H1 (cell line): ENCODE results near the gene RRBP1. TPM values are rescaled to one million over a fixed set of nuclear protein-coding genes. Genes with fewer than 3 reads are reported as not detected.
A peak's percentile ranks its signal among the peaks of the same experiment; 100 is the strongest.

Source experiments
- CTCF ChIA-PET: fragments of 300-600 bp; sonication (Branson Sonifier 250); formaldehyde crosslinking; loops from one replicate; lab custom pipeline; 2021; ENCODE audit not compliant: partially characterized antibody; lab: Charles Lee
- POLR2A ChIA-PET: fragments of 300-600 bp; sonication (Branson Sonifier 250); formaldehyde crosslinking; loops from one replicate; lab custom pipeline; 2021; ENCODE audit warnings: inconsistent platforms; ENCODE audit not compliant: partially characterized antibody; lab: Charles Lee
- DNase-seq, 2 experiments: peaks; one replicate each; pipeline versions ENCODE4 v3.0.0 to v3.0.0-alpha.2; 2010 to 2022; ENCODE audit warnings: low spot score in 2 of 2, low read depth in 1 of 2, mixed read lengths in 1 of 2
- FAIRE-seq: peaks from 2 replicates; lab custom pipeline; 2011; peaks lifted over from hg19 to GRCh38; lab: Jason Lieb, UNC
- H2AFZ ChIP-seq: 2 replicates; pipeline ENCODE4 v1.8.1; 2012; ENCODE audit warnings: low read length, inconsistent platforms
- H2AK5ac ChIP-seq: 2 replicates; pipeline ENCODE4 v1.6.1; 2013; ENCODE audit warnings: low read depth, low read length
- H2BK120ac ChIP-seq: replicated peaks from 2 replicates; pipeline ENCODE3; 2013; ENCODE audit warnings: low read depth, low read length, inconsistent platforms
- H2BK12ac ChIP-seq: 2 replicates; pipeline ENCODE4 v1.6.1; 2013; ENCODE audit warnings: low read depth, low read length
- H2BK15ac ChIP-seq: 2 replicates; pipeline ENCODE4 v1.6.1; 2013; ENCODE audit warnings: low read length
- H2BK20ac ChIP-seq: 2 replicates; pipeline ENCODE4 v1.6.1; 2013; ENCODE audit warnings: low read length
- H2BK5ac ChIP-seq: 2 replicates; pipeline ENCODE4 v1.6.1; 2013; ENCODE audit warnings: low read depth, low read length
- H3K14ac ChIP-seq: 2 replicates; pipeline ENCODE4 v1.6.1; 2013; ENCODE audit warnings: inconsistent platforms; ENCODE audit not compliant: insufficient read length
- H3K18ac ChIP-seq: 2 replicates; pipeline ENCODE4 v1.6.1; 2013; ENCODE audit warnings: low read length; ENCODE audit errors: extremely low read depth
- H3K23ac ChIP-seq: 2 replicates; pipeline ENCODE4 v1.6.1; 2013; ENCODE audit warnings: inconsistent platforms; ENCODE audit not compliant: insufficient read length
- H3K23me2 ChIP-seq: 2 replicates; pipeline ENCODE4 v1.6.1; 2013; ENCODE audit warnings: low read depth, low read length
- H3K27ac ChIP-seq: 2 replicates; pipeline ENCODE4 v1.6.1; 2011; ENCODE audit warnings: low read depth, low read length, inconsistent platforms
- H3K27me3 ChIP-seq, 4 experiments: replicated peaks in 1 of 4; 1 replicate in 1 of 4; 2 replicates in 3 of 4; pipeline versions ENCODE4 v1.6.1 to v1.8.1; 2011 to 2013; ENCODE audit warnings: low read length in 3 of 4, mild to moderate bottlenecking in 3 of 4, inconsistent platforms in 2 of 4, mixed read lengths in 2 of 4, moderate library complexity in 1 of 4; ENCODE audit not compliant: control insufficient read depth in 3 of 4, insufficient read depth in 3 of 4; ENCODE audit errors: extremely low read depth in 1 of 4
- H3K36me3 ChIP-seq, 4 experiments: 2 replicates each; pipeline versions ENCODE4 v1.6.1 to v1.8.1; 2011 to 2013; ENCODE audit warnings: mild to moderate bottlenecking in 4 of 4, low read length in 3 of 4, moderate library complexity in 2 of 4, control low read depth in 1 of 4, inconsistent platforms in 1 of 4; ENCODE audit not compliant: insufficient read depth in 4 of 4, control insufficient read depth in 2 of 4
- H3K4ac ChIP-seq: replicated peaks from 2 replicates; pipeline ENCODE3; 2013; ENCODE audit warnings: low read length, low read depth, mixed read lengths, inconsistent platforms; ENCODE audit not compliant: insufficient read length
- H3K4me1 ChIP-seq, 4 experiments: replicated peaks in 1 of 4; 1 replicate in 1 of 4; 2 replicates in 3 of 4; pipeline versions ENCODE4 v1.6.1 to v1.8.1; 2011 to 2013; ENCODE audit warnings: low read length in 3 of 4, inconsistent platforms in 2 of 4, mixed read lengths in 1 of 4; ENCODE audit not compliant: insufficient read depth in 4 of 4, control insufficient read depth in 3 of 4
- H3K4me2 ChIP-seq, 2 experiments: 2 replicates each; pipeline versions ENCODE4 v1.6.1 to v1.8.1; 2011 to 2013; ENCODE audit warnings: low read depth in 2 of 2, low read length in 2 of 2, control low read depth in 1 of 2, inconsistent platforms in 1 of 2, mild to moderate bottlenecking in 1 of 2; ENCODE audit not compliant: insufficient read depth in 1 of 2
- H3K4me3 ChIP-seq, 4 experiments: fragments of 200-600, 300-600 bp in 1 of 4; sonication (generic), shearing (Covaris generic), sonication (Bioruptor Twin) in 1 of 4; 2 replicates each; pipeline versions ENCODE4 v1.5.1 to v1.8.1; 2011 to 2016; ENCODE audit warnings: low read length in 4 of 4, low read depth in 3 of 4, control low read depth in 2 of 4, inconsistent platforms in 2 of 4, mild to moderate bottlenecking in 2 of 4, mixed read lengths in 1 of 4, moderate library complexity in 1 of 4; ENCODE audit not compliant: insufficient read depth in 2 of 4; ENCODE audit errors: extremely low read depth in 1 of 4
- H3K56ac ChIP-seq: replicated peaks from 2 replicates; pipeline ENCODE3; 2013; ENCODE audit warnings: low read depth, mild to moderate bottlenecking, mixed read lengths, low read length, inconsistent platforms; ENCODE audit not compliant: insufficient read length
- H3K79me1 ChIP-seq: 2 replicates; pipeline ENCODE4 v1.6.1; 2013; ENCODE audit warnings: low read depth, low read length, control low read depth
- H3K79me2 ChIP-seq, 2 experiments: 2 replicates each; pipeline versions ENCODE4 v1.6.1 to v1.8.1; 2012 to 2013; ENCODE audit warnings: low read length in 2 of 2, mild to moderate bottlenecking in 2 of 2, inconsistent platforms in 1 of 2; ENCODE audit not compliant: insufficient read depth in 2 of 2, control insufficient read depth in 1 of 2
- H3K9ac ChIP-seq, 4 experiments: replicated peaks in 1 of 4; 1 replicate in 1 of 4; 2 replicates in 3 of 4; pipeline versions ENCODE4 v1.6.1 to v1.8.1; 2011 to 2013; ENCODE audit warnings: low read depth in 3 of 4, low read length in 3 of 4, control low read depth in 2 of 4, mild to moderate bottlenecking in 2 of 4, moderate library complexity in 2 of 4, inconsistent platforms in 1 of 4; ENCODE audit errors: extremely low read depth in 1 of 4
- H3K9me3 ChIP-seq, 2 experiments: 2 replicates each; pipeline versions ENCODE4 v1.6.1 to v1.8.1; 2012 to 2013; ENCODE audit warnings: mild to moderate bottlenecking in 2 of 2, moderate library complexity in 2 of 2, control low read depth in 1 of 2, inconsistent platforms in 1 of 2, low read depth in 1 of 2, low read length in 1 of 2, mixed read lengths in 1 of 2; ENCODE audit not compliant: insufficient read depth in 2 of 2
- H4K20me1 ChIP-seq, 2 experiments: replicated peaks in 1 of 2; 2 replicates each; pipeline versions ENCODE3 to v1.8.1; 2011 to 2013; ENCODE audit warnings: inconsistent platforms in 2 of 2, low read length in 2 of 2, mild to moderate bottlenecking in 1 of 2; ENCODE audit not compliant: insufficient read depth in 2 of 2, control insufficient read depth in 1 of 2
- H4K5ac ChIP-seq: 2 replicates; pipeline ENCODE4 v1.6.1; 2013; ENCODE audit warnings: low read length, low read depth, mixed read lengths, inconsistent platforms; ENCODE audit not compliant: insufficient read length
- H4K8ac ChIP-seq: 2 replicates; pipeline ENCODE4 v1.8.0; 2013; ENCODE audit warnings: mild to moderate bottlenecking, moderate library complexity, low read length, inconsistent platforms; ENCODE audit not compliant: insufficient read depth; ENCODE audit errors: extremely low read depth
- H4K91ac ChIP-seq: replicated peaks from 2 replicates; pipeline ENCODE3; 2013; ENCODE audit warnings: low read length, mixed read lengths, inconsistent platforms; ENCODE audit not compliant: insufficient read length
- CHD1 ChIP-seq: IDR thresholded peaks from 2 replicates; pipeline ENCODE4 v1.6.1; 2012; ENCODE audit warnings: low read depth, low read length, improper control_type of control experiment
- FOSL1 ChIP-seq: IDR thresholded peaks from 2 replicates; pipeline ENCODE4 v1.6.1; 2011; ENCODE audit warnings: mild to moderate bottlenecking, low read depth, low read length, moderate library complexity; ENCODE audit not compliant: insufficient read depth
- GABPA ChIP-seq: IDR thresholded peaks from 2 replicates; pipeline ENCODE4 v1.6.1; 2011; ENCODE audit warnings: mild to moderate bottlenecking, low read length, moderate library complexity, borderline replicate concordance; ENCODE audit not compliant: insufficient read depth
- KDM1A ChIP-seq: fragments of 200-600, 300-600 bp; sonication (generic); IDR thresholded peaks from 2 replicates; pipeline ENCODE4 v1.7.1; 2016; ENCODE audit warnings: mild to moderate bottlenecking, low read length, borderline replicate concordance
- PHF8 ChIP-seq: fragments of 200-600 bp; sonication (generic); conservative IDR thresholded peaks from 2 replicates; pipeline ENCODE4 v1.7.1; 2012; ENCODE audit warnings: low read depth, mild to moderate bottlenecking, inconsistent platforms, low read length, moderate library complexity
- POLR2AphosphoS5 ChIP-seq: IDR thresholded peaks from 2 replicates; pipeline ENCODE4 v1.6.1; 2011; ENCODE audit warnings: low read depth, low read length
- POU5F1 ChIP-seq: IDR thresholded peaks from 2 replicates; pipeline ENCODE4 v1.6.1; 2011; ENCODE audit warnings: low read depth, mild to moderate bottlenecking, low read length, moderate library complexity
- RNF2 ChIP-seq: fragments of 200-900, 300-1000 bp; sonication (generic); IDR thresholded peaks from 2 replicates; pipeline ENCODE4 v1.7.1; 2016; ENCODE audit warnings: borderline replicate concordance, low read depth, mild to moderate bottlenecking, antibody characterized with exemption, low read length; ENCODE audit not compliant: poor library complexity, severe bottlenecking; ENCODE audit errors: missing control alignments
- SIN3A ChIP-seq, 2 experiments: IDR thresholded peaks in 1 of 2; conservative IDR thresholded peaks in 1 of 2; 2 replicates each; pipeline ENCODE4 v1.6.1; 2011 to 2012; ENCODE audit warnings: low read length in 2 of 2, improper control_type of control experiment in 1 of 2, low read depth in 1 of 2, mild to moderate bottlenecking in 1 of 2
- SIX5 ChIP-seq: IDR thresholded peaks from 2 replicates; pipeline ENCODE4 v1.6.1; 2011; ENCODE audit warnings: mild to moderate bottlenecking, low read depth, low read length
- TBP ChIP-seq: IDR thresholded peaks from 2 replicates; pipeline ENCODE4 v1.6.1; 2011; ENCODE audit warnings: low read depth, low read length, improper control_type of control experiment
- WGBS, 2 experiments: shearing (Covaris generic) in 1 of 2; methylation state at CpG; one replicate each; pipeline versions ENCODE4 v1.1.6 to v1.1.7; 2013 to 2015; ENCODE audit warnings: low lambda C conversion rate in 2 of 2, mixed read lengths in 2 of 2, inconsistent platforms in 1 of 2, low coverage in 1 of 2, missing lambda C conversion rate in 1 of 2; ENCODE audit not compliant: insufficient replicate concordance in 2 of 2, insufficient coverage in 1 of 2, insufficient read length in 1 of 2; ENCODE audit errors: extremely low coverage in 1 of 2, missing lambda C conversion rate in 1 of 2; 5-methylcytosine and 5-hydroxymethylcytosine counted together
- polyA plus RNA-seq, 7 experiments: library from polyadenylated mRNA; depleted of rRNA in 3 of 7; stranded (reverse) in 5 of 7; unstranded in 2 of 7; fragments of >200 nt in 5 of 7; fragments of 200-250 nt in 2 of 7; gene quantifications; 1 replicate in 5 of 7; 2 replicates in 1 of 7; 4 replicates in 1 of 7; pipeline versions ENCODE4 v1.2.1 to v1.2.3, GENCODE V29; 2011 to 2013; ENCODE audit warnings: missing spikeins in 2 of 7, mixed read lengths in 2 of 7
- total RNA-seq: library from RNA; stranded (reverse); fragmentation: NEBNext Ultra II Directional; extraction: Animal tissue kit (Norgen Biotek cat#: 25700); gene quantifications from 2 replicates; pipeline ENCODE4 v1.2.1, GENCODE V29; 2021

Gene RRBP1
- total and polyA plus RNA-seq, 2 of the 8 experiments (the other 6 are each of a cell fraction or from before 2014, with no cell fraction given), result 15.9 to 157 TPM

DNA sequence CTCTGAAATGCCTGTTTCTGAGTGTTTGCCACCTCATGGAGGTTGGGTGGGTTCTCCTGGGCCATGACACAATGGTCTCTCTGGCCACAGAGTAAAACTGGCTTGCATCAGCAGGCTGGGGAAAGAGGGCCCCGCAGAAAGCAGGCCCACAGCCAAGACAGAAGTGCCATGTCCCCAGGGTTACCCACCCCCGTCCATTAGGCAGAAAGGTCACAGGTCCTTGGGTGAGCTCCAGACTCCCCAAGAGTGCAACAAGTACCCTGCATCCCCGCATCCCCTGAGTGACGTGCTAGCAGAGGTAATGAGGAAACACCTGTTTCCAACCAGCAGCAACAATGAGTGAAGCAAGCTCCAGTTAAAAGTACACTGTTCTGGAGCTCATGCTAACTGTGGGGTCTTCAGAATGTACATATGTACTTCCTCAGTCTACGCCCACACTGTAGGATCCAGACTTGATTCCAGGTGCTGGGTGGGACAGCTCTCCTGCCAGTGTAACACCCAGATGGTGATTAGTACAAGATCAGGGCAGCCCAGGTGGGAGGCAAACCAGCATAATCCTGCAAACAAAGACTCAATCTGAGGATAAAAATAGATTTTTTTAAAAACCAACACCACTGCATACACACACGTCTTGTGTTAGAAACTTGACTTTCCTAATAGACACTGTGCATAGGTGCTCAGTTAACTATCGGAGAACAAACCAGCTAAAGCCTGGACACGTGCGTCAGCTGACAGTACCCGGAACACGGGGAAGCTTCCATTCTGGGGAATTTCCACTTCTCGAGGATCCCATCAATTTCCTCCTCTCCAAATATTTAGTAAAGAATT, 31.5 kb downstream of the RRBP1 start:
- H3K23ac ChIP-seq, result no peak overlapping the region
- 87% methylated on average over 12 of the region's 12 CpGs; no CpG with 5 or more reads in 1 of the 2 experiments for WGBS, 2 experiments
- no peak overlapping the region for H4K5ac ChIP-seq
- 0 out of 2 replicates have a peak overlapping the region, but pooled peaks have one; percentile 39 for H2BK12ac ChIP-seq
- no peak overlapping the region for H3K4me3 ChIP-seq
- H3K36me3 ChIP-seq, result no peaks in the 10 kb centered on the region
- ChIA-PET CTCF (interaction anchor here (0.5 to 3.9 kb wide), 20 partner anchors 8 to 294 kb away, joined by 3 to 18 read pairs (median 4); no protein-coding TSS in a partner anchor), POLR2A (interaction anchor here (0.7 to 1.1 kb wide), 2 partner anchors 32 kb away, joined by 3 read pairs; partner anchors contain the start of gene RRBP1)
- no peaks in the 10 kb centered on the region for H3K9me3 ChIP-seq
- H3K27me3 ChIP-seq, result no peaks in the 10 kb centered on the region
- no peak overlapping the region for H3K27ac ChIP-seq
- no peaks in the 10 kb centered on the region for H3K23me2 ChIP-seq
- no peak overlapping the region for H3K9ac ChIP-seq
- no peak overlapping the region for H3K18ac ChIP-seq
- no peak overlapping the region for H2BK15ac ChIP-seq
- peaks cover 0 to 89% of the 10 kb centered on the region in 2 experiments; a peak in 3 of 4 replicates for H3K79me2 ChIP-seq
- FAIRE-seq (no peak), DNase-seq (no peak)
- 0 out of 2 replicates have a peak overlapping the region, but pooled peaks have one; percentile 8 for H4K8ac ChIP-seq
- peaks cover 34% of the 10 kb centered on the region for H3K79me1 ChIP-seq
- H3K4ac ChIP-seq, result no peak overlapping the region
- H2BK120ac ChIP-seq, result no peak overlapping the region
- no peak overlapping the region for H4K91ac ChIP-seq
- H3K4me2 ChIP-seq, result no peak overlapping the region
- no peak overlapping the region for H2AFZ ChIP-seq
- no peak overlapping the region for H3K14ac ChIP-seq
- no peak overlapping the region for H2AK5ac ChIP-seq
- H3K4me1 ChIP-seq, result peaks cover 1 to 10% (median 4%) of the 10 kb centered on the region in 4 experiments; a peak in 5 of 7 replicates
- H2BK20ac ChIP-seq, result no peak overlapping the region
- H2BK5ac ChIP-seq, result peak overlapping the region; percentile 24; the same call in 1 of the 2 replicates
- no peak overlapping the region for H3K56ac ChIP-seq
- peaks cover 14 to 34% of the 10 kb centered on the region in 2 experiments for H4K20me1 ChIP-seq
- TF ChIP-seq FOSL1, result no peak
- no peak for TF ChIP-seq CHD1
- TF ChIP-seq RNF2, result no peak
- TF ChIP-seq POU5F1, result no peak
- TF ChIP-seq SIN3A (conservative IDR thresholded peaks at IDR 0.05 in 1 of 2, IDR thresholded peaks at IDR 0.05 in 1 of 2; ENCODE audit: low read depth in 1 of 2, low read length in 2 of 2), result no peak
- no peak for TF ChIP-seq PHF8
- no peak for TF ChIP-seq KDM1A
- TF ChIP-seq GABPA, result no peak
- no peak for TF ChIP-seq TBP
- TF ChIP-seq SIX5, result no peak
- no peak for TF ChIP-seq POLR2AphosphoS5
